ENCODE data around the gene TAF4.
"Not testable (repeated sequence)": the region's sequence is repeated elsewhere in the genome, so short reads cannot be mapped to it uniquely, and the experiment has no call there.

Gene TAF4

DNA sequence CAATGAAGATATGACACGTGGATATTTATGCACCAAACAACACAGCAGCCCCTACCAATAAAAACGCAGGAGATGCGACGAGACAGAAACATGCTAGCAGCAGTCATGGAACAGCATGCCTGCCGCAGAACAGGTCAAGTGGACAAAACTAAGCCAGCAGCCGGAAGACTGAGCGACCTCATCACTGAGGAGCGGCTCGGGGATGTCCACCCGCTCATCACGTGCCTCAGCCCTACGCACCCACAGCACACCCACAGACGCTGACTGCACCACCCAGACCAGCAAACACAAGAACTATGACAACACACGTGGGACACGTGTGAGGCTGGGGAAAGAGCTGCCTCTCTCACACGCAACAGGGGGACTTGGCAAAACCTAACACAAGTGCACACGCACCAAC lies 81.7 kb downstream of the TAF4 start:
- TF ChIP-seq TOX (CRISPR knock-in tag; IDR thresholded peaks at IDR 0.05; ENCODE audit: borderline replicate concordance): no peak
- no peak for TF ChIP-seq ARNTL (CRISPR knock-in tag; IDR thresholded peaks at IDR 0.05; ENCODE audit: borderline replicate concordance, low read depth)
- no peak for TF ChIP-seq CSDC2 (CRISPR knock-in tag; IDR thresholded peaks at IDR 0.05)
- TF ChIP-seq ESRRG (CRISPR knock-in tag; IDR thresholded peaks at IDR 0.05): no peak
- no peak for TF ChIP-seq PPARA (CRISPR knock-in tag; IDR thresholded peaks at IDR 0.05; ENCODE audit: borderline replicate concordance)
- ATAC-seq: no peak

DNA sequence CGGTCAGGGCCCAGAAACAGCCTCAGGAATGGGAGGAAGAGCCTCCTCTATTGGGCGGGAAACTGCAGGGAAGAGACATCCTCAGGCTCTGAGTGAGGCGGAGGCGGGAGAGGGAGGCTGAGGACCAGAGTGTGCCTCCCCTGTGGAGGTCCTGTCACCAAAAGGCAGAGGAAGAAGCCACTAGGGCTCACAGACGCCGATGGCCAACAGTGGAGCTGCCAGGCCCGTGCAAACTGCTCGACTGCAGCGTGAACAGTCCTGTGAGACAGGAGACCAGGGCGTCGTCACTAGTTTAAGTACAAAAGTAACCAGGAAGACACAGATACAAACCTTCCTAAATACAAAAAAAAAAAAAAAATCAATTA lies 82.7 kb downstream of the TAF4 start:
- no peak for ATAC-seq

DNA sequence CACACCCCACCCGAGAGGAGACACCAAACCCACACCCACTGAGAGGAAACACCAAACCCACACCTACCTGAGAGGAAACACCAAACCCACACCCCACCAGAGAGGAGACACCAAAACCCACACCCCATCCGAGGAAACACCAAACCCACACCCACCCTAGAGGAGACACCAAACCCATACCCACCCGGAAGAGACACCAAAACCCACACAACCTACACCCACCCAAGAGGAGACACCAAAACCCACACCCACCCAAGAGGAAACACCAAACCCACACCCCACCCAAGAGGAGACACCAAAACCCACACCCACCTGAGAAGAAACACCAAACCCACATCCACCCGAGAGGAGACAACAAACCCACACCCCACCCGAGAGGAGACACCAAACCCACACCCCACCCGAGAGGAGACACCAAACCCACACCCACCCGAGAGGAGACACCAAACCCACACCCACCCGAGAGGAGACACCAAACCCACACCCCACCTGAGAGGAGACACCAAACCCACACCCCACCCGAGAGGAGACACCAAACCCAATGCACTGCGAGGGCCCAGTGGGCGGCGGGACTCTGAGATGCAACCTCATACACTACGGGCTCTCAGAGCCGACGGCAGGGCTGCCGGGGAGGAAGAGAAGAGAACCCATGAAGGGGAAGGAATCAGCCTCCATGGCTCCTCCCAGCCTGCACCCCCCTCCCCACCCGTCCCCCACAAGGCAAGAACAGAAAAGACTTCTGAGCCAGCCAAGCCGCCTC lies 83.3 kb downstream of the TAF4 start:
- no peak for ATAC-seq
- TF ChIP-seq, protein P1, sequence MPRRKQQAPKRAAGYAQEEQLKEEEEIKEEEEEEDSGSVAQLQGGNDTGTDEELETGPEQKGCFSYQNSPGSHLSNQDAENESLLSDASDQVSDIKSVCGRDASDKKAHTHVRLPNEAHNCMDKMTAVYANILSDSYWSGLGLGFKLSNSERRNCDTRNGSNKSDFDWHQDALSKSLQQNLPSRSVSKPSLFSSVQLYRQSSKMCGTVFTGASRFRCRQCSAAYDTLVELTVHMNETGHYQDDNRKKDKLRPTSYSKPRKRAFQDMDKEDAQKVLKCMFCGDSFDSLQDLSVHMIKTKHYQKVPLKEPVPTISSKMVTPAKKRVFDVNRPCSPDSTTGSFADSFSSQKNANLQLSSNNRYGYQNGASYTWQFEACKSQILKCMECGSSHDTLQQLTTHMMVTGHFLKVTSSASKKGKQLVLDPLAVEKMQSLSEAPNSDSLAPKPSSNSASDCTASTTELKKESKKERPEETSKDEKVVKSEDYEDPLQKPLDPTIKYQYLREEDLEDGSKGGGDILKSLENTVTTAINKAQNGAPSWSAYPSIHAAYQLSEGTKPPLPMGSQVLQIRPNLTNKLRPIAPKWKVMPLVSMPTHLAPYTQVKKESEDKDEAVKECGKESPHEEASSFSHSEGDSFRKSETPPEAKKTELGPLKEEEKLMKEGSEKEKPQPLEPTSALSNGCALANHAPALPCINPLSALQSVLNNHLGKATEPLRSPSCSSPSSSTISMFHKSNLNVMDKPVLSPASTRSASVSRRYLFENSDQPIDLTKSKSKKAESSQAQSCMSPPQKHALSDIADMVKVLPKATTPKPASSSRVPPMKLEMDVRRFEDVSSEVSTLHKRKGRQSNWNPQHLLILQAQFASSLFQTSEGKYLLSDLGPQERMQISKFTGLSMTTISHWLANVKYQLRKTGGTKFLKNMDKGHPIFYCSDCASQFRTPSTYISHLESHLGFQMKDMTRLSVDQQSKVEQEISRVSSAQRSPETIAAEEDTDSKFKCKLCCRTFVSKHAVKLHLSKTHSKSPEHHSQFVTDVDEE (CRISPR knock-in tag; IDR thresholded peaks at IDR 0.05): no peak
- TF ChIP-seq ZNF8 (CRISPR knock-in tag; IDR thresholded peaks at IDR 0.05) (no peak), BACH2 (CRISPR knock-in tag; IDR thresholded peaks at IDR 0.05; ENCODE audit: borderline replicate concordance) (no peak), GLIS3 (CRISPR knock-in tag; IDR thresholded peaks at IDR 0.05) (no peak), CSDC2 (CRISPR knock-in tag; IDR thresholded peaks at IDR 0.05) (no peak), TCF4 (CRISPR knock-in tag; IDR thresholded peaks at IDR 0.05; ENCODE audit: borderline replicate concordance) (no peak), ZFP30 (CRISPR knock-in tag; IDR thresholded peaks at IDR 0.05) (no peak), RARB (CRISPR knock-in tag; IDR thresholded peaks at IDR 0.05) (no peak), ZNF70 (CRISPR knock-in tag; IDR thresholded peaks at IDR 0.05) (no peak), OSR1 (CRISPR knock-in tag; IDR thresholded peaks at IDR 0.05) (no peak)
- TF ChIP-seq, protein P2, sequence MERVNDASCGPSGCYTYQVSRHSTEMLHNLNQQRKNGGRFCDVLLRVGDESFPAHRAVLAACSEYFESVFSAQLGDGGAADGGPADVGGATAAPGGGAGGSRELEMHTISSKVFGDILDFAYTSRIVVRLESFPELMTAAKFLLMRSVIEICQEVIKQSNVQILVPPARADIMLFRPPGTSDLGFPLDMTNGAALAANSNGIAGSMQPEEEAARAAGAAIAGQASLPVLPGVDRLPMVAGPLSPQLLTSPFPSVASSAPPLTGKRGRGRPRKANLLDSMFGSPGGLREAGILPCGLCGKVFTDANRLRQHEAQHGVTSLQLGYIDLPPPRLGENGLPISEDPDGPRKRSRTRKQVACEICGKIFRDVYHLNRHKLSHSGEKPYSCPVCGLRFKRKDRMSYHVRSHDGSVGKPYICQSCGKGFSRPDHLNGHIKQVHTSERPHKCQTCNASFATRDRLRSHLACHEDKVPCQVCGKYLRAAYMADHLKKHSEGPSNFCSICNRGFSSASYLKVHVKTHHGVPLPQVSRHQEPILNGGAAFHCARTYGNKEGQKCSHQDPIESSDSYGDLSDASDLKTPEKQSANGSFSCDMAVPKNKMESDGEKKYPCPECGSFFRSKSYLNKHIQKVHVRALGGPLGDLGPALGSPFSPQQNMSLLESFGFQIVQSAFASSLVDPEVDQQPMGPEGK (CRISPR knock-in tag; IDR thresholded peaks at IDR 0.05; ENCODE audit: borderline replicate concordance): no peak
- TF ChIP-seq, protein P3, sequence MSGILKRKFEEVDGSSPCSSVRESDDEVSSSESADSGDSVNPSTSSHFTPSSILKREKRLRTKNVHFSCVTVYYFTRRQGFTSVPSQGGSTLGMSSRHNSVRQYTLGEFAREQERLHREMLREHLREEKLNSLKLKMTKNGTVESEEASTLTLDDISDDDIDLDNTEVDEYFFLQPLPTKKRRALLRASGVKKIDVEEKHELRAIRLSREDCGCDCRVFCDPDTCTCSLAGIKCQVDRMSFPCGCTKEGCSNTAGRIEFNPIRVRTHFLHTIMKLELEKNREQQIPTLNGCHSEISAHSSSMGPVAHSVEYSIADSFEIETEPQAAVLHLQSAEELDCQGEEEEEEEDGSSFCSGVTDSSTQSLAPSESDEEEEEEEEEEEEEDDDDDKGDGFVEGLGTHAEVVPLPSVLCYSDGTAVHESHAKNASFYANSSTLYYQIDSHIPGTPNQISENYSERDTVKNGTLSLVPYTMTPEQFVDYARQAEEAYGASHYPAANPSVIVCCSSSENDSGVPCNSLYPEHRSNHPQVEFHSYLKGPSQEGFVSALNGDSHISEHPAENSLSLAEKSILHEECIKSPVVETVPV (CRISPR knock-in tag; IDR thresholded peaks at IDR 0.05): no peak

More for the DNA sequence above, 82.7 kb downstream of the TAF4 start:
- TF ChIP-seq TCF4 (CRISPR knock-in tag; IDR thresholded peaks at IDR 0.05; ENCODE audit: borderline replicate concordance) (no peak), ZFP30 (CRISPR knock-in tag; IDR thresholded peaks at IDR 0.05) (no peak), CSDC2 (CRISPR knock-in tag; IDR thresholded peaks at IDR 0.05) (no peak), OSR1 (CRISPR knock-in tag; IDR thresholded peaks at IDR 0.05) (no peak), ZNF565 (CRISPR knock-in tag; conservative IDR thresholded peaks at IDR 0.05; ENCODE audit: low read depth) (no peak), BACH2 (CRISPR knock-in tag; IDR thresholded peaks at IDR 0.05; ENCODE audit: borderline replicate concordance) (no peak), SNAI2 (CRISPR knock-in tag; IDR thresholded peaks at IDR 0.05) (no peak), ARNTL (CRISPR knock-in tag; IDR thresholded peaks at IDR 0.05; ENCODE audit: borderline replicate concordance, low read depth) (no peak), ZFP3 (CRISPR knock-in tag; IDR thresholded peaks at IDR 0.05) (no peak), ESRRG (CRISPR knock-in tag; IDR thresholded peaks at IDR 0.05) (no peak), ZNF8 (CRISPR knock-in tag; IDR thresholded peaks at IDR 0.05) (no peak), RARB (CRISPR knock-in tag; IDR thresholded peaks at IDR 0.05) (no peak), ISL1 (CRISPR knock-in tag; IDR thresholded peaks at IDR 0.05) (no peak), PPARA (CRISPR knock-in tag; IDR thresholded peaks at IDR 0.05; ENCODE audit: borderline replicate concordance) (no peak)
- TF ChIP-seq, protein P1 (CRISPR knock-in tag; IDR thresholded peaks at IDR 0.05): no peak
- TF ChIP-seq, protein P4, sequence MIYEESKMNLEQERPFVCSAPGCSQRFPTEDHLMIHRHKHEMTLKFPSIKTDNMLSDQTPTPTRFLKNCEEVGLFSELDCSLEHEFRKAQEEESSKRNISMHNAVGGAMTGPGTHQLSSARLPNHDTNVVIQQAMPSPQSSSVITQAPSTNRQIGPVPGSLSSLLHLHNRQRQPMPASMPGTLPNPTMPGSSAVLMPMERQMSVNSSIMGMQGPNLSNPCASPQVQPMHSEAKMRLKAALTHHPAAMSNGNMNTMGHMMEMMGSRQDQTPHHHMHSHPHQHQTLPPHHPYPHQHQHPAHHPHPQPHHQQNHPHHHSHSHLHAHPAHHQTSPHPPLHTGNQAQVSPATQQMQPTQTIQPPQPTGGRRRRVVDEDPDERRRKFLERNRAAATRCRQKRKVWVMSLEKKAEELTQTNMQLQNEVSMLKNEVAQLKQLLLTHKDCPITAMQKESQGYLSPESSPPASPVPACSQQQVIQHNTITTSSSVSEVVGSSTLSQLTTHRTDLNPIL (CRISPR knock-in tag; IDR thresholded peaks at IDR 0.05; ENCODE audit: low read depth): no peak

DNA sequence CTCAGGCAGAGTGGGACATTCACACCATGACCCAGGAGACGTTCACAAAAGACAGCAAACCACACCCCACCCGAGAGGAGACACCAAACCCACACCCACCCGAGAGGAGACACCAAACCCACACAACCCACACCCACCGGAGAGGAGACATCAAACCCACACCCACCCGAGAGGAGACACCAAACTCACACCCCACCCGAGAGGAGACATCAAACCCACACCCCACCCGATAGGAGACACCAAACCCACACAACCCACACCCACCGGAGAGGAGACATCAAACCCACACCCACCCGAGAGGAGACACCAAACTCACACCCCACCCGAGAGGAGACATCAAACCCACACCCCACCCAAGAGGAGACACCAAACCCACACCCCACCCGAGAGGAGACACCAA lies 84.0 kb downstream of the TAF4 start:
- ATAC-seq: not testable (repeated sequence)
